PC-3 (cell line): Measurements from ENCODE around the gene ATXN10.

Experiments
- EZH2 ChIP-seq: fragments of 300-600 bp; sonication (generic); IDR thresholded peaks from one replicate; pipeline ENCODE4 v1.6.1; 2017; ENCODE audit warnings: antibody characterized with exemption, mild to moderate bottlenecking, low read length; ENCODE audit not compliant: unreplicated experiment
- EZH2phosphoT487 ChIP-seq: fragments of 300-600 bp; sonication (generic); IDR thresholded peaks from 2 replicates; pipeline ENCODE4 v1.6.1; 2018; ENCODE audit warnings: mild to moderate bottlenecking, antibody characterized with exemption, low read length, borderline replicate concordance
- TF ChIP-seq, protein P1 (sequence below): fragments of 300-600 bp; sonication (generic); conservative IDR thresholded peaks from 2 replicates; pipeline ENCODE4 v1.5.1; 2017; ENCODE audit warnings: antibody characterized with exemption, low read depth, mild to moderate bottlenecking, low read length

DNA sequence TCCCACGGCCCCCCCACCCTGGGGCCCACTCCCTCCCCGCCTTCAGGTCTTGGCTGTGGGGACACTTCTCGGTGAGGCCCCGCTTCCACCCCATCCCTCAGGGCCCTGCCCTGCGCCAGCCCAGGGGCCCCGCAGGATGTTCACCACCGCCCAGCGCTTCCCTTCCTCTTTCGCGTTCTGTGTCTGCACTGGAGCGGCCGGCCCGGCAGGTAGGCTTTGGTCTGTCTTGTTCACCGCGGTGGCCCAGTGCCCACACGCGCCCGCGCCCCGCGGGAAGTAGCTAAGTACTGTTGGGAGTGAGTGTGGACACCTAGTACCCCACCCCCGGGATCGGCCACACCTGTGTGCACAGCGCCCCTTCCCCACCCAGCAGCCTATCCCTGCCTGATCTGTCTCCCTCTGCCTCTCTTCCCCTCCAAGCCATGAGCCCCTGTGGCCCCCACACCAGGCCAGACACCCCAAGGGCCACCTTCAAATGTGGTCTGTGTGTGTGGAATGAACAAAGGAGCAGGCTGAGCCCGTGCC is 219.9 kb downstream of the ATXN10 start:
- TF ChIP-seq, protein P1, sequence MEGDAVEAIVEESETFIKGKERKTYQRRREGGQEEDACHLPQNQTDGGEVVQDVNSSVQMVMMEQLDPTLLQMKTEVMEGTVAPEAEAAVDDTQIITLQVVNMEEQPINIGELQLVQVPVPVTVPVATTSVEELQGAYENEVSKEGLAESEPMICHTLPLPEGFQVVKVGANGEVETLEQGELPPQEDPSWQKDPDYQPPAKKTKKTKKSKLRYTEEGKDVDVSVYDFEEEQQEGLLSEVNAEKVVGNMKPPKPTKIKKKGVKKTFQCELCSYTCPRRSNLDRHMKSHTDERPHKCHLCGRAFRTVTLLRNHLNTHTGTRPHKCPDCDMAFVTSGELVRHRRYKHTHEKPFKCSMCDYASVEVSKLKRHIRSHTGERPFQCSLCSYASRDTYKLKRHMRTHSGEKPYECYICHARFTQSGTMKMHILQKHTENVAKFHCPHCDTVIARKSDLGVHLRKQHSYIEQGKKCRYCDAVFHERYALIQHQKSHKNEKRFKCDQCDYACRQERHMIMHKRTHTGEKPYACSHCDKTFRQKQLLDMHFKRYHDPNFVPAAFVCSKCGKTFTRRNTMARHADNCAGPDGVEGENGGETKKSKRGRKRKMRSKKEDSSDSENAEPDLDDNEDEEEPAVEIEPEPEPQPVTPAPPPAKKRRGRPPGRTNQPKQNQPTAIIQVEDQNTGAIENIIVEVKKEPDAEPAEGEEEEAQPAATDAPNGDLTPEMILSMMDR: no peak
- TF ChIP-seq EZH2: no peak
- TF ChIP-seq EZH2phosphoT487: no peak
